Activated T-helper 1 cell treated with anti-CD3 and anti-CD28 coated beads, Interleukin-2, amount 50 U/mL, for 16 hours (primary cell): Measurements from ENCODE around the gene NKAPL.

Experiments
- DNase-seq, 2 donors: peaks; one replicate each; pipeline ENCODE4 v3.0.0-alpha.2; 2020; ENCODE audit warnings: low read depth in 1 of 2, low spot score in 1 of 2

NKAPL gene

DNA sequence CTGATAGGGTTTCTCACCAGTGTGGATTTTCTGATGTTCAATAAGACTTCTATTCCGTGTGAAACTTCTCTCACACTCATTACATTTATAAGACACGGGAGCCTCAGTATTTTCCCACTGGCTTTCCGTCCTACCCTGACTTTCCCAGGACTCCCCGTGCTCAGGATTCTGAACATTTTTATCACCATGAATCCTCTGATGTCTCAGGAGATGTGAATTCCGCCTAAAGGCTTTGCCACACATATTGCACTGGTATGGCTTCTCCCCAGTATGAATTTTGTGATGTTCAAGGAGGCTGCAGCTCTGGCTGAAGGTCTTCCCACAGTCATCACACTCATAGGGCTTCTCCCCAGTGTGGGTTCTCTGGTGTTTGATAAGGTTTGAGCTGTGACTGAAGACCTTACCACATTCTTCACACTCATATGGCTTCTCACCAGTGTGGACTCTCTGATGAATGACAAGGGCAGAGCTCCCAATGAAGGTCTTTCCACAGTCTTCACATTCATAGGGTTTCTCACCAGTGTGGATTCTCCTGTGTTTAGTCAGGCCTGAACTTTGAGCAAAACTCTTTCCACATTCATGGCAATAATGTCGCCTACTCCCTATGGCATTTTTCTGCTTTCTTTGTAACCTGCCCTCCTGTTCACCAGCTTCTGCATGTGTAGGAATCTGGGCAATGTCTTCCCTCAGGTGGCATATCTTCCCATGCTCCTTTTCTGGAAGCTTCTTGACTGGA lies 13.7 kb upstream of the NKAPL start:
- no peak for DNase-seq

DNA sequence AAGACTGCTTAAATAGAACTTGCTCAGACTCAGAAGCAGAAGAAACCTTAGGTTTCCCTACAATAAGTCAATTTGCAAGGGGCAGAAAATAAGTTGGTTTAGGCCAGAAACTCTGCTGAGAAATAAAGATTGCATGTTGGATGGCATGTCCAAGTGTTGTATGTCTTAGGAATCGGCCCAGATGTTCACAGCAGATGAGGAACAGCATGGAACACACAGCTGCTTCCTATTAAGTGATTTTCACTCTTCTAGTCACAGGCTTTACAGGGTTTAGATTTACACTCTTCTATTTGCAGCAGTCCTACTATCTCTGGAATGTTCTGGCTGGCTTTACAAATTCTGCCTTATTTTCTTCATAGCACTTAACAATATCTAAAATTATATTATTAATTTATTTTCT lies 10.2 kb upstream of the NKAPL start:
- no peak for DNase-seq

DNA sequence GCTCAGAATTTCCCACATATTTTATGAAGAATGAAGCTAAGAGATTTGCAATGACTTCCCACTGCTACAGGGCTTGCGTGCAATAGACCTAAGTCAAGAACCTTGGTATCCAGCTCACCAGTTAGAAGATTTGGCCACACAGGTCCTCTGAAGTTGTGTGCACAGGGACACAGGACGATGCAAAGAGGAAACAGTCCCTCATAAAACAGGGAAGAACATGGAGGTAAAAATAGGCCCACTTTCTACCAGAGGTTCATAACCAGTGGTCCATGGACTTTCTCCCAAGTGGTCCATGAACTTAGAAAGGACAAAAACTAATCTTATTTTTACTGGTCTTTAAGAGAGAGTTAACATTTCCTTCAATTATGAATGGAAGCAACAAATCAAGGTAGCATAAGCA lies 8.3 kb upstream of the NKAPL start:
- no peak for DNase-seq

DNA sequence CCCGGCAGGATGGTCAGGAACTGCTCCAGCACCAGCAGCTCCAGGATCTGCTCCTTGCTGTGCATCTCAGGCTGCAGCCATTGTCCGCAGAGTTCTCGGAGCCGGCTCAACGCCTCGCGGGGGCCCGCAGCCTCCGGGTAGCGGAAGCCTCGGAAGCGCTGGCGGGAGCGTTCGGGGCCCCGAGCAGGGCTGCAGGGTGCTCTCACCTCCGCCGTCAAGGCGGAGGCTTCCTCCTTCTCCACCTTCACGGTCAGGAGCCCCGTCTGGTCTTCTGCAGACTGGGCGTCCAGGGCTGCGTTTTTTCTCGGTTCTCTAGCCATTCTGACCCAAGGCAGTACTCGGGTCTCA lies 7.5 kb upstream of the NKAPL start:
- DNase-seq, result no peak

DNA sequence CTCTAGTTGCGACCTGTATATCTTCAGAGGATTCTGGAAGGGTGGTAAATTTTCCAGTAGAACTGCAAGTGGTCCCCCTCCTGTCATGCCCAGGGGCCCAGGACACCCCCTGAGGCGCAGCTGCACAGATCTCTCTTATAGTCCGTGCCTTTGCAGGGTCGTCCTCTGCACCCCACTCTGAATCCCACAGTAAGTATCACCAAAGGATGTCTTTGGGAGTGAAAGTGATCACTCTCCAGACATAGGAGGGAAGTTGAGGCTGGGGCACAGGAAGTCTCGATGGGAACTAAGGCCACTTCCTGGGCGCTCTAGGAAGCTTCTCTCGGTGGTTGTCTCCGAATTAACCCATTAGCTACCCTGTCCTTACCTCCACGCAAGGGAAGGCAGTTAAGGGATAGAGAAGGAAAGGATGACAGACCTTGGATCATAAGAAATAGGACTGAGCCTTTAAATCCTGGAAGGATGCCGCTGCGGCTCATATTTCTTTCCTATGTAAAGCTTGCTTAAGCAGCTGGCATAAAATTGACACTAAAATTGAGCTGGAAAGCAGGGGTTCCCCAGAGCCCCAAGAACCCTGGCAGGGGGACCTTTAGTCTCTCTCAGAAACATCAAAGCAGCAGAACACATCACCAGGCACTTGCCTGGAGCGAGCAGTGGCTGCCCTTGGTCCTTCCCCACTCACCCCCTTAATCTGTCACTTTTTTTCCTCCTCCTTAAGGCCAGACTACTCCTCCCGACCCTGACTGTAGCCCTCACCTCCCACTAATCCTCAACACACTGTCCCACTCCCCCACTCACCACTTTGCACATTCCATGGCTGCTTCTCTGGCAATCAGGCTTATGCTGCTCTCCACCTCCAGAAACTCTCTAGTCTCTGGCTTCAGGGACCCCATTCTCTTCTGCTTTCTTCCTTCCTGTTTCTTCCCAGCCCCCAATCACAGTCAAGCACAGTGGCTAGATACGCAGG lies 6.8 kb upstream of the NKAPL start, which contains the start of gene ZKSCAN4:
ZKSCAN4 (minus strand) TSS at position 261 of the 967 bp plus-strand sequence. CDS start 289 bp downstream, outside the sequence.
- peak; percentile 57 to 64 for DNase-seq

DNA sequence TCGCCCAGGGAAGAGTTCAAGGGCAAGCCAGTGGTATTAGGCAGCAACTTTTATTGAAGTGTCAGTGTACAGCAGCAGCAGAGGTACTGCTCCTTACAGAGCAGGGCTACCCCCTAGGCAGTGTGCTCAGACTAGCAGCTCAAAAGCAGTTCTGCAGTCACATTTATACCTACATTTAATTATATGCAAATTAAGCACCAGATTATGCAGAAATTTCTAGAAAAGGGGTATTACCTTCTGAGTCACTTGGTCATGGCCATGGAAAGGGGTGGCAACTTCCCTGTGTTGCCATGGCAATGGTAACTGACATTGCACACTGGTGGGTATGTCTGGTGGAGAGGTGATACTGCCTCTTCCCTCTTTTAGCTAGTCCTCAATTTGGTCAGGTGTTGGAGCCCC lies 5.0 kb upstream of the NKAPL start:
- no peak for DNase-seq

DNA sequence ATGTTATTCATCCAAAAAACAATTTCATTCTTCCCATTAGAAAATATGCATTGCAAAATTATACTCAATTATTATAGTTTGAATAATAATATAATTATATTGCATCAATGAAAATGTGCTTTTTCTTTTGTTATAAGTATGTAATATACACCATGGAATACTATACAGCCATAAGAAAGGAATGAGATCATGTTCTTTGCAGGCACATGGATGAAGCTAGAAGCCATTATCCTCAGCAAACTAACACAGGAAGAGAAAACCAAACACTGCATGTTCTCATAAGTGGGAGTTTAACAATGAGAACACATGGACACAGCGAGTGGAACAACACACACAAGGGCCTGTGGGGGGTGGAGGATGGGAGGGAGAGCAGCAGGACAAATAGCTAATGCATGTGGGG lies 2.1 kb upstream of the NKAPL start:
- no peak for DNase-seq

DNA sequence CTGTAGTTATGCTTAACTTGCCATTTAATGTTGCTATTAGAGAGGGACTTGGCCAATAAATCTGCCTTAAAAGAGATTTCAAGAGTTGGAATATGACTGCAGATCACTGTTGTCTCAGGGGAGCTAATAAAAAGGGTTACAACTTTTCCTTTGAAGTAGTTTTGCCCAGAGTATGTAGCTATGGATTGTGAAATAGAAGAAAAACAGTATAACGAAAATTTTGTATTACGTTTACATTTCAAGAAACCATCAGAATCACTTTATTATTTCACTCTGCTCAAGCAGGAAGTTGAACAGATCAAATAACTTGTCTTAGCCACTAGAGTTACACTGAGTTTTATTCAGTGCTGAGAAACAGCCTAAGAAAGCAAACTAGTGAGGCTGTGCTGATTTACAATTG lies 4.8 kb downstream of the NKAPL start:
- DNase-seq, result no peak

DNA sequence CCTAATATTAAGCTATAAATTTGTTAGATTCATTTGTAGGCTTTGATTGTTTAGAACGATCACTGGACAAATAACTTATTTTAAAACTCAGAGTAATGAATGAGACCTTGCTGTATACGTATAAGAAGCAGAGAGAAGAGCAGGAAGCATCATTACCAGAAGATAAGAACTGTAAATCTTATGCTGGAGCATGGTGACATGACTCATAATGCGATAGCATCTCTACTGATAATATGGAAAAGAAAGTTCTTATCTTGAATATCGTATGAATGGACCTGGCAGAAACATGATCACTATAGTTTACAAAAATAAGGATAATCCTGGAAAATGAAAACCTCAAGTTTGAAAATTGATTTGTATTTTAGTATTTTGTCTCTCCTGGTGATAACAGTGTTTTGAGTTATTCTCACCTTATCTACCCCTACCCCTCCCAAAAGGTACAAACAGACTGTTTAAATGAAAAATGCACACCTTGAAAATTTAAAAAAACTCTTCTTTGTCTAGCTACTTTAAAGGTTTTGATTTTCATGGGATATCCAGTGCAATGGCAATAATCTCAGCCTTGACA lies 5.8 kb downstream of the NKAPL start:
- no peak for DNase-seq

DNA sequence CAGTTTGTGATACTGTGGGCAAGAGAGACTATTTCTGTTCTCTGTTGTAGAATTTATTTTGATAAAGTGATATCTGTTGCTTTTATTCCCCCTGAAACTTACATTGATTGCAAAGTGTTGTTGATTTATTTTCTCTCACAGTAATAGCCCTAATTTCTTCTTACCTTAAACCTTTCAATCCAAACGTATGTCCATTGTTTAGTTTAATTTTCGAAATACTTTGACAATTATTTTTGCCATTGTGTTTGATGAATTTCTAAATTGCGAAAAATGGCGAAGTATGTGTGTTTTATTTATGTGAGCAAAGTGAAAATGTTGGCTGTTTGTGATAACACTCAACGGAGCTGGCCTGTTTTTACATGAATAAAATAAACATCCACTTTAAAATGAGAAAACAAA lies 7.5 kb downstream of the NKAPL start:
- DNase-seq, result no peak

DNA sequence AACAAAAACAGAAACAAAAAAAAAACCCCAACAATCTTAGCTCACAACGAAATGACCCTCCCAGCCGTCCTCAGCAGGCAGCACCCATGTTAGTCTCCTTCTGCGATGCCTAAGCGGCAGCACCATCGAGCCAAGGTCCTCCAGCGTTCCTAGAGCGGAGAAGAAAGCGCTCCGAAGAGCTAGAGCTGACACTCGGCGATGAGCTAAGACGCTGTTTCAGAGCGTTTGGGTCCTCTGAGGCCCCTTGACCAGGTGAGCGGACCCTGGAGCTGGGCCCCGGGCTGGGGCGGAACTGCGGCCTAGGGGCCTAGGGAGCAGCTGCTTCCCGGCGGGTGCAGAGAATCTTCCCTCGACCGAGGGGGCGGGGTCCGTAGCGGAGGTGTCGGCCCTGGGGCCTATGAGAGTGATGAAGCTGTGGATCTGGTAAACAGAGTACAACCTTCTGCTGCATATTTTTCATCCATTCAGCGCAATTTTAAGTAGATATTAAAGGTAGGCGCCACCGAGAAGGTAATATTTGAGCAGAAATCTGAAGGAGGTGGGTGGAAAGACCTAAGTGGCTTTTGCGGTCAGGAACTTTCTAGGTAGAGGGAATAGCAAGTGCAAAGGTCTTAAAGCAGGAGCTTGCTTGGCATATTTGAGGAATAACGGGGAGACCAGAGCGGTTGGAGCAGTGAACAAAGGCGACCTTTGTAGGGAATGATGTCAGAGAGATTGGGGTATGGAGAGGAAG lies 8.0 kb downstream of the NKAPL start, which contains the start of gene ZSCAN26:
ZSCAN26 (plus strand) TSS at position 182 of the 733 bp plus-strand sequence. CDS start 4,777 bp downstream, outside the sequence.
- peak; percentile 62 to 76 for DNase-seq

DNA sequence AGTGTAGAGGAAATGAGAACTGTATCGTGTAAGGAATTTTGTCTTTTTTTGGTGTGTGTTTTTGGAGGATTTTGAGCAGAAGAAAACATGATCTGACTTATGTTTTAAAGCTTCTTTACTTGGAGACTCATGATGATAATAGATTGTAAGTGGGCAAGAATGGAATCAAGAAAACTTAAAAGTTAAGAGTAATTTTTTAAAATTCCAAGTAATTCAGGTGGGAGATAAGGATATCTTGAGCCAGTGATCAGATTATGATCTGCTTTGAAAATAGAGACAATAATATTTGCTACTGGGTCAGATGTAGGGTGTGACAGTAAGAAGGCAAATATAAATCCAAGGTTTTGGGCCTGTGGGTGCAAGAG lies 8.6 kb downstream of the NKAPL start:
- no peak for DNase-seq

DNA sequence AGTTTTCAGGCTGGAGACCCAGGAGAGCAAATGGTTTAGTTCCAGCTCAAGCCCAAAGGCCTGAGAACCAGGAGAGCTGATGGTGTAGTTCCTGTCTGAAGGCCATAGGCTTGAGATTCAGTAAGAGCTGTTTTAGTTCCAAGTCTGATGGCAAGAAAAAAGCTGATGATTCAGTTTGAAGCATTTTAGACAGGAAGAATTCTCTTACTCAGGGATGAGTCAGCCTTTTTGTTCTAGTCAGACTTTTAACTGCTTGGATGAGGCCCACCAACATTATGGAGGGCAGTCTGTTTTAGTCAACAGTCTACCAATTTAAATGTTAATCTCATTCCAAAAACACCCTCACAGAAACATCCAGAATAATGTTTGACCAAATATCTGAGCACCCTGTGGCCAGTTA lies 10.4 kb downstream of the NKAPL start:
- no peak for DNase-seq

DNA sequence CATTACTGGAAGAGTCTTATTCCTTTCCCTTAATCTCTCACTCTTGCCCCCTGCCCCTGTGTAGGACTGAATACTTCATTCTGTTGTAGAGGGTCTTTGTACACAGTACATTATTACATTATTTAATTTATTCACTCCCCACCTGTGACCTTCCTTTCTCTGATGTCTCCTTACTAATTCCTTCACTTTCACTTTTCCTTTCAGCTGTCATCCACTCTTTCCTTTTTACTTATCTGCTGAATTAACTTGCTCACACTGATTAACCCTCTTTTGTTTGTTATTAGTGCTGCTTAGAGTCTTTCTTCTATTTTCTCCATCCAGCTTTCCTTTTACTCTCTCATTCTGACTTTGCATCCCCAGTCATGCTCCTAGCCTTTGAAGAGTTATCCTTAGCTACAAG lies 15.8 kb downstream of the NKAPL start:
- DNase-seq, result no peak

DNA sequence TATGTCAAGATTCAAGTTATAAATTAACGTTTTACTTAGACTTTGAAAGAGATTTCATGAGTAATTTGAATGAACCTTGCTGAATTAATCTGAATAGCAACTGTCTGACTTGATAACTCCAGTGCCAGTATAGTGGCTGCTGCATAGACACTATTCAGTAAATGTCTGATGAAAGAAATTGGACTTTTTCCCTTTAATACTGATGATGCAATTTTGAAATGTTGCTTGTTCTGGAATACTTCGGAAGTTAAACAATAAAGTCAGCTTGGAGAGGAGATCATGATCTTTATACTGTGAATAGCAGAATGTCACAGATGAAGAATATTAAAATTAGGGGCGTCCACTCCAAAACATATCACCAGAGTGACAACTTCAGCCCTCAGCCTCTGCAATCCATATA lies 18.6 kb downstream of the NKAPL start:
- DNase-seq, result no peak

DNA sequence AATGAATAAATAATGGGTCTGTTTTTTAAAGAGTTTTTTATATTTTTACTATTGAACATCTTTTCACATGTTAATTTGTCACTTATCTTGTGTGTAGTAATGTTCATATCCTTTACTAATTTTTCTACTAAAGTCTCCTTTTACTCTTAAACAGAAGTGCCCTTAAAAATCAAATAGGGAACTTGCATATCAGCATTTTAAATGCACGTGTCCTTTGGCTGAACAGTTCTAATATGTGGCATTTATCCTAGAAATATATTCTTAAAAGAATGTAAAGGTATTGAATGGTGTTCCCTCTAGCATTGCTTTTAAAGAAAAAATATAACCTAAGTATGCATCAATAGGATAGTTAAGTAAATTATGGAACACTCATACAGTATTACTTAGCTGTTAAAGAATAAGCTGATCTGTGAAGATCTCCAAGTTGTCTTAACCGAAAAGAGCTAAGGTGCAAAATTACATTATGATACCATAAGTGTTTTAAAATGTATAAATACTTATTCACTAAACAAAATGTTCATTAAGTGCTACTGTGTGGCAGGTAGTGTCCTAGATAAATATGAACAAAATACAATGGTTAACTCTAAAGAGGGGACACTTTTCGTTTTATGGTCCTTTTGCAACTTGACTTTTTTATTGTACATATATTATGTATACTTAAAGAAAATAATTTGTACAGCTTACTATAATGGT lies 21.6 kb downstream of the NKAPL start:
- no peak for DNase-seq

DNA sequence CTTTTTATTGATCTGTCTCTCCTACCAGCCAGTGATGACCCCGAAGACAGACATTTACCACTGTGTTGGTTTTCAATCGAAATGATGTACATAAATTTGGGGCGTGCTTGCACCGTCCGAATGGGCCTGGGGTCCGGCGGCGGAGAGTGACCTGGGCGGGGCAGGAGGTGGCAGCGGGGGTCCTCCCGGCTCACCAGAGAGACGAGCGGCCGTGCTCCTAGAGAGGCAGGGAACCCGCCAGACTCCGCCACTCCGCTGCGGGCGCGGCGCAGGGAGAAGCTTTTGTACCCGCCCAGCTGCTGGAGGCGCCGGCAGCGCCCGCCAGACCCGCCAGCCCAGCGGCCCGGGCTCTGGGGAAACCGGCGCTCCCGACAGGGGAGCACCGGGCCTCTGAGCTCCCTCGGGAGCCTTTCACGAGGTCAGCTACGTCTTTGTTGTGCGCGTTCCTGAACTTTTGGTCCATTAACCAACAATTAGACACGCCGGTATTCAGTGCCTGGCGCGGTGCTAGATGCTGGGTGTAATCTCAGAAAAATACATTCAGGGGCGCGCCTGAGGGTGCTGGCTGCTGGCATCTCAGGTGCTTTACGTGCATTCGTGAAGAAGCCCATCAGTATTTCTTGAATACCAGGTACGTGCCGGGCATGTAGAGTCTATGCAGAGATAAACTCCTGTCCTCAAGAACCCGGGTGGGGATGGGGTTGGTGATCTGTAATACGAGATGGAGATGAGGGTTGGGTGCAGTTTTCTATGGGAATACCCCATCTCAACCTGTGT lies 22.4 kb downstream of the NKAPL start, which contains the start of gene PGBD1:
PGBD1 (plus strand) TSS at position 285 of the 777 bp plus-strand sequence. CDS start 2,242 bp downstream, outside the sequence.
- DNase-seq, result peak in 1 of 2 donors; percentile 6

DNA sequence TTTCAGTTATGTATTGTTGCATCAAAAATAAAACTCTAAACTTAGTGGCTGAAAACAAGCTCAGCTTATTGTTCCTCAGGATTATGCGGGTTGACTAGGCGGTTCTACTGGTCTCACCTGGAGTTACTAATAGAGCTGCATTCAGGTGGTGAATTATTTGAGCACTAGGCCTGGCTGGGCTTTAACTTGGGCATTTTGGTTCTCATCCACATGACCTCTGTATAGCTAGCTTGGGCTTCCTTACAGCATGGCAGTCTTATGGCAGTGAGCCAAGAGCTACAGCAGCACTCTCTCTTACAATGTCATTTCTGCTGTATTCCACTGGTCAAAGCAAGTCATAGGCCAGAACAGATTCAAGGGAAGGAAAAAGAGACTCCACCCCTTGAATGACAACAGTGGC lies 23.8 kb downstream of the NKAPL start:
- no peak for DNase-seq

DNA sequence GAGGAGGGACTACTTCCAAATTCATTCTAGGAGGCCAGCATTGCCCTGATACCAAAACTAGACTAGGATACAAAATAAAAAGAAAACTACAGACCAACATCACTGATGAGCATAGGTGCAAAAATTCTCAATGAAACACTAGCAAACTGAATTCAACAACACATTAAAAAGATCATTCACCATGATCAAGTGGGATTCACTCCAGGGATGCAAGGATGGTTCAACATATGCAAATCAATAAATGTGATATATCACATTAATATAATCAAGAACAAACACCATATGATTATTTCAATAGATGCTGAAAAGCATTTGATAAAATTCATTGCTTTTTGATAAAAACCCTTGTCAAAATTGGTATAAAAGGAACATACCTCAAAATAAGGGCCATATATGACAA lies 32.5 kb downstream of the NKAPL start:
- DNase-seq, result no peak

DNA sequence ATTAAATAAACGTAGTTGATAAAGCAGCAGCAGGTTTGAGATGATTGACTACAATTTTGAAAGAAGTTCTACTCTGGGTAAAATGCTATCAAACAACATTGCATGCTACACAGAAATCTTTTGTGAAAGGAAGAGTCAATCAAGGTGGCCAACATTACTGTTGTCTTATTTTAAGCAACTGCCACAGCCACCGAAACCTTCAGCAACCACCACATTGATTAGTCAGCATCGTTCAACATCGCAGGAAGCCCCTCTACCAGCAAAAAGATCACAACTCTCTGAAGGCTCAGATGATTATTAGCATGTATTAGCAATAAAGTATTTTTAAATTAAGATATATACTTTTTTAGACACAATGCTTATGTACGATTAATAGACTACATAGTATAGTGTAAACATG lies 36.2 kb downstream of the NKAPL start:
- no peak for DNase-seq
